Activated CD8-positive, alpha-beta memory T cell treated with anti-CD3 and anti-CD28 coated beads, Interleukin-2, amount 50 U/mL, for 48 hours (primary cell): ENCODE measurements around the gene PHLDA1.
"Not testable (repeated sequence)": the region's sequence is repeated elsewhere in the genome, so short reads cannot be mapped to it uniquely, and the experiment has no call there.

Experiments
- DNase-seq: peaks from one replicate; pipeline ENCODE4 v3.0.0-alpha.2; 2020

The PHLDA1 gene

GRCh38 chr12:76018111-76018510 is 13.5 kb downstream of the PHLDA1 start:
- DNase-seq: no peak

GRCh38 chr12:76014007-76014406 is 17.6 kb downstream of the PHLDA1 start:
- no peak for DNase-seq

- no peak for DNase-seq
Observed at GRCh38 chr12:76013603-76014002, 18.0 kb downstream of the PHLDA1 start.

GRCh38 chr12:76012644-76013043 is 18.9 kb downstream of the PHLDA1 start:
- DNase-seq: no peak

- no peak for DNase-seq
Observed at GRCh38 chr12:76010732-76011458, 20.7 kb downstream of the PHLDA1 start.

- no peak for DNase-seq
Observed at GRCh38 chr12:76008428-76008827, 23.1 kb downstream of the PHLDA1 start.

GRCh38 chr12:76007640-76008039 is 23.9 kb downstream of the PHLDA1 start:
- no peak for DNase-seq

- no peak for DNase-seq
Observed at GRCh38 chr12:76006028-76006925, 25.3 kb downstream of the PHLDA1 start.

- DNase-seq: no peak
Observed at GRCh38 chr12:76003355-76003638, 28.3 kb downstream of the PHLDA1 start.

GRCh38 chr12:76002598-76003354 is 28.8 kb downstream of the PHLDA1 start:
- no peak for DNase-seq

- no peak for DNase-seq
Observed at GRCh38 chr12:75998292-75999063, 33.1 kb downstream of the PHLDA1 start.

GRCh38 chr12:75997658-75998057 is 33.9 kb downstream of the PHLDA1 start:
- no peak for DNase-seq

GRCh38 chr12:75996861-75997447 is 34.6 kb downstream of the PHLDA1 start:
- no peak for DNase-seq

- DNase-seq: no peak
Observed at GRCh38 chr12:75995691-75996090, 35.9 kb downstream of the PHLDA1 start.

- DNase-seq: no peak
Observed at GRCh38 chr12:75994069-75994740, 37.4 kb downstream of the PHLDA1 start.

- no peak for DNase-seq
Observed at GRCh38 chr12:75991753-75992152, 39.8 kb downstream of the PHLDA1 start.

- DNase-seq: no peak
Observed at GRCh38 chr12:75990189-75990912, 41.2 kb downstream of the PHLDA1 start.

GRCh38 chr12:75987709-75988108 is 43.9 kb downstream of the PHLDA1 start:
- not testable (repeated sequence) for DNase-seq

- no peak for DNase-seq
Observed at GRCh38 chr12:75986001-75986746, 45.4 kb downstream of the PHLDA1 start.

- no peak for DNase-seq
Observed at GRCh38 chr12:75985566-75985965, 46.0 kb downstream of the PHLDA1 start.
